ENCODE results near the gene PHACTR3.

Gene PHACTR3

GRCh38 chr20:59726281-59726595 lies 121.9 kb downstream of the PHACTR3 start:
- DNase-seq (ENCODE audit: low read depth in 1 of 2, low spot score in 1 of 2): no peak

DNA sequence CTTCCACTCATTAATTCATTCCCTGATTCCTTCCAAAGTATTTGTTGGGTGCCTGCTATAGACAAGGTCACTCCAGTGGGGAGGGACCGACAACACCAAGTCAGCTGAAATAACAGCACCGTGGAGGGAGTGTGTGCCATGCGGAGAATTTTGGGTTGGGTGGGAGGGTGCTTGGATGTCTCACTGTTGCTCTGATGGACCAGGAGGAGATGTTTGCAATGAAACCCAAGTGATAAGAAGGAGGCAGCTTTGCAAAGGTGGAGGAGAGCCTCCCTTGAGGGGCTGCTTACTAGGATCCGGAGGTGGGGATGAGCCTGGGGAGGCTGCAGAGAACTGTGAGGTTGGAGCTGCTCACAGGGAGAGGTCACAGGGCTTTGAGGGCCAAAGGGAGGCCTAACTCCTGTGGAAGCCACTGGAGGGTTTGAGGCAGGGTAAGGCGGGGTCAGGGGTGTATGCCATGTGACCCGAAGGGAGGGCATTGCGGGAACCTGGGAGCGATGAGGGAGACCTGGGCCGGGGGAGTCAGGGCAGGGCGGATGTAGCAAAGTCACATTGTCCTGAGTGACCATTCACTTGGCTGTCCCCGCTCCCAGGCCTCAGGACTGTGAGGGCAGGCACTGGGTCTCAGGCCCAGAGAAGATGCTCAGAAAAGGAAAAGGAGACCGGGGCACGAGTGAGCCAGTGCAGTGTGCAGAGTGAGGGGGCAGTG lies 124.5 kb downstream of the PHACTR3 start:
- no peak for DNase-seq (ENCODE audit: low read depth in 1 of 2, low spot score in 1 of 2)

GRCh38 chr20:59729506-59729905 lies 125.2 kb downstream of the PHACTR3 start:
- DNase-seq (ENCODE audit: low read depth in 1 of 2, low spot score in 1 of 2): no peak

DNA sequence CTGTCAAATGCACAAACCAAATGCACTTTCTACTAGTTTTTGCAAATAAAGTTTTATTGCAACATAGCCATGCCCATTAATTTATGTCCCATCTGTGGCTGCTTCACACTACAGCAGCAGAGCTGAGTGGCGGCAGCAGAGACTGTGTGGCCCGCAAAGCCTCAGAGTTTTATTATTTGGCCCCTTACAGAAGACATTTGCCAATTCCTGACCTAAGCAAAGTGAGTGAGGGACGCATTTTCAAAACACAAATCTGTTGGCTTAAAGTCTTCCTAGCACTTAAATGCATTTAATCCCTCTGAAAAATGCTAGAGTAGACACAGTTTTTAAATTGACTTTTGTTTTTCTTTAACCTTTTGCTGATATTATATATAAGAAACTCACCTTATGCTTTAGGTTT lies 126.4 kb downstream of the PHACTR3 start:
- DNase-seq (ENCODE audit: low read depth in 1 of 2, low spot score in 1 of 2): no peak

DNA sequence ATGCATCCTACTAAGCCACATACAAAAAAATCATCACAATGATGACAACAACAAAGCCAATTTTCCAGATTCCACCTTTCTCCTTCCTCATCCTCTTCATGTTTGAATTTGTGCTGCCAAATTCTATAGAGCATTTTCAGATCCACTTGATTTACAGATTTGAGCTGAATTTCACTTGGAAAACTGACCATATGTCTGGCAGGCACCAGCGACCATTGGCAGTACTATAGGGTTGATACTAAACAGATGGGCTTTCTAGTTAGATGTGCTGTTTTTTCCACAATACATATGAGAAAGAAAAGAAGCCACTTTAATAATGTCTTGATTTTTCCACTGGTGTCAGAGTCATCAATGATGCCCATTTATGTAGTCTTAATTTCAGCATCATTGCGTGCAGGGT lies 127.0 kb downstream of the PHACTR3 start:
- DNase-seq (ENCODE audit: low read depth in 1 of 2, low spot score in 1 of 2): no peak

DNA sequence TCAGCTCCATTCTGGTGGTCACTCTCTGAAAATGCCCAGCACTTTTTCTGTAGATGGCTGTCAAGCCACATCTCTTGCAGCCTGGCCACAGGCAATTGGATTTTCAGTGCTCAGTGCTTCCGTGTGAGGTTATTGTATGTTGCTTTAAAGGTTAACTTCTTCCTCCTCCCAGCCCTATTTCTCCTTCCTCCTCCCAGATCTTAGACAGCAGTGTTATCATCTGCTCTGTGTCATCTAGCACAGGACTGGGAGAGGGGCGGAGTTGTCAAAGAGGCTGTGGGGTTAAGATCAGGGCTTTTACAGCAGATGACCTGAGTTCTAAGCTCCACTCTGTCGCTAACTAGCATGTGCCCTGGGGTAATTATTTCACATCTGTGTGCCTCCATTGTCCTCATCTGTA lies 129.0 kb downstream of the PHACTR3 start:
- DNase-seq (ENCODE audit: low read depth in 1 of 2, low spot score in 1 of 2): no peak

DNA sequence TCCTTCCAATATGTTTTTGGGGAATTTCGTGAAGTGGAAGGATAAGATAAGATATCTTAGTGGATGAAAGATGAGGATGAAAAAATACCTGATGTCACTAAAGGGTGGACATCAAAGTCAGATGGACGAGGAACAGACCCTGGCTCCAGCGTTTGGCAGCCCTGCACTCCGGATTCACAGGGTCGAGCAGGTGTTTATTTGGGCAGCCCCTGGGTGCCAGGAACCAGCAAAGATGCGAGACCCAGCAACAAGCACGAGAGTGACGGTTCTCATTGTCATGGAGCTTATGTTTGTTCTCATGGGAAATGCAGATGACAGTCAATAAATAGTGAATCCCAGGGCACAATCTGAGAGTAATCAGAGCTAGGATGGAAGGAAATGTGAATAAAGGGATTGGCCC lies 131.1 kb downstream of the PHACTR3 start:
- DNase-seq (ENCODE audit: low read depth in 1 of 2, low spot score in 1 of 2): no peak

GRCh38 chr20:59735917-59736316 lies 131.6 kb downstream of the PHACTR3 start:
- DNase-seq (ENCODE audit: low read depth in 1 of 2, low spot score in 1 of 2): no peak

DNA sequence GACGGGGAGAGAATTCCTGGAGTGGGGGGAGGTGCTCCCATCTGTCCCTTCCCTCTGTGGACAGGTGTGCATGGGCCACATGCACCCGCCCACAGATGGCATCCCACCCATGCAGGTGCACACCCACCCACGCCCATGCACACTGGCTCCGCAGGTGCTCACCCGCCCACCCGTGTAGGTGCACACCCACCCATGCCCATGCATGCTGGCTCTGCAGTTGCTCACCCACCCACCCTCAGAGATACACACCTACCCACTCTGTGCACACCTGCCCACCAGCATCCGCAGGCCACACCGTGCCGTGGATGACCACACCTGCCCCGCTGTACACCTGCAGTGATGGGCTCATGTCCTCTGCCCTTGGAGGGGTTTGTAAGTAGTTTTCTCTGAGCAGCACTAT lies 132.0 kb downstream of the PHACTR3 start:
- no peak for DNase-seq (ENCODE audit: low read depth in 1 of 2, low spot score in 1 of 2)

GRCh38 chr20:59737073-59737666 lies 132.8 kb downstream of the PHACTR3 start:
- no peak for DNase-seq (ENCODE audit: low read depth in 1 of 2, low spot score in 1 of 2)

- no peak for DNase-seq (ENCODE audit: low read depth in 1 of 2, low spot score in 1 of 2)
Observed at GRCh38 chr20:59737816-59738215, 133.5 kb downstream of the PHACTR3 start.

GRCh38 chr20:59738851-59739250 lies 134.5 kb downstream of the PHACTR3 start:
- no peak for DNase-seq (ENCODE audit: low read depth in 1 of 2, low spot score in 1 of 2)

GRCh38 chr20:59740621-59741020 lies 136.3 kb downstream of the PHACTR3 start:
- no peak for DNase-seq (ENCODE audit: low read depth in 1 of 2, low spot score in 1 of 2)

DNA sequence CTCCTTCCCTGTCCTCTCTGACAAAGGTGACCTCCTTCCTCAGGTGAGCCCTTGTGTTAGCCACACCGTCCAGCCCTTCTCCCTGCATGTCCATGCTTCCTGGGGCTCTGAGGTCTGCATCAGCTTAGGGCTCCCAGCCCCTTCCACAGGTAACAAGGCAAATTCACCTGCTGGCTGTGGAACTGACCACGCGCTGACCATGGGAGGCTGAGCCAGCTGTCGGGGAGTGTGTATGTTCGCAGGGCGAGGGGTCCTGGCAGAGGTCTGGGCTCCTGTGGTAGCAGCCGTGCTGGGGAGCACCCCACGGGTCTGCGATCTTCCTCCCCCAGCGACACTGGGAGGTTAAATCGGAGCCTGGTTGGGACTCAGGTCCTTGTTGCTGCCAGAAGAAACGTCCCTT lies 136.7 kb downstream of the PHACTR3 start:
- DNase-seq (ENCODE audit: low read depth in 1 of 2, low spot score in 1 of 2): no peak

- DNase-seq (ENCODE audit: low read depth in 1 of 2, low spot score in 1 of 2): no peak
Observed at GRCh38 chr20:59742351-59743095, 138.2 kb downstream of the PHACTR3 start.

GRCh38 chr20:59743308-59743707 lies 139.0 kb downstream of the PHACTR3 start:
- no peak for DNase-seq (ENCODE audit: low read depth in 1 of 2, low spot score in 1 of 2)

GRCh38 chr20:59743767-59744485 lies 139.6 kb downstream of the PHACTR3 start:
- no peak for DNase-seq (ENCODE audit: low read depth in 1 of 2, low spot score in 1 of 2)

DNA sequence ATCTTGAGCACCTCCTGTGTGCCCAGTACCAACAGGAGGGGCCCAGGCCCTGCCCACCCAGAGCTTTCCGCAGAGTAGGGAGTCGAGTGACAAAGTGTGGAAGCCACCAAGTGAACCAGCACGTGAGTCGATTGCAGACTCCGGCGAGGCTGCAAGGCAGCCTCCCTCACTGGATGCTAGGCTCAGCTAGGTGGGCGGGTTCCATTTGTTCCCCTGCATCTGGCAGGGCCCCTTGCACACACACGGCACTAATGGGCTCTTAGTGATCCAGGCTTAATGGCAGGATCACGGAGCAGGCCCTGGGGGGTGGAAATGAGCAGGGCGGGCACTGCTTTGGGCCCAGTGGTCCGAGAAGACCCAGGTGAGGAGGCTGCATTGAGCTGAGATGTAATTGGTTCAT lies 140.4 kb downstream of the PHACTR3 start:
- DNase-seq (ENCODE audit: low read depth in 1 of 2, low spot score in 1 of 2): no peak

- no peak for DNase-seq (ENCODE audit: low read depth in 1 of 2, low spot score in 1 of 2)
Observed at GRCh38 chr20:59745201-59745600, 140.9 kb downstream of the PHACTR3 start.

- DNase-seq (ENCODE audit: low read depth in 1 of 2, low spot score in 1 of 2): no peak
Observed at GRCh38 chr20:59745716-59746115, 141.4 kb downstream of the PHACTR3 start.

DNA sequence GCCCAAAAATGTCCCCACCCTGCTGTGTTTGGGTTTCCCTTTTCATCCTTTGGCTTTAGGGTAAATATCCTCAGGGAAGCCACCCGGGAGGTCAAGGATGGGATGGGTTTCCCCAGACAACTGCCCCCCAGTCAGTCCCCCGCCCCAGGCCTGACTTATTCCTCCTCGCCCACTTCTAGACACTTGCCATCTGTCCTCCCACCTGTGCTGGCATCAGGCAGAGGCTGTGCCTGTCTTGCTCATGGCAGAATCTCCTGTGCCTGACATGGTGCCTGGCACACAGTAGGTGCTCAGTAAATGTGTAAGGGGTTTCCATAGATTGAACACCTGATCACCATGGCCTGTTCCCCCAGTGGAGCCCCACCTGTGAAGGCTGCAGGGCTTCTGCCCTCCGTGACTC lies 141.8 kb downstream of the PHACTR3 start:
- no peak for DNase-seq (ENCODE audit: low read depth in 1 of 2, low spot score in 1 of 2)
